Limb (tissue), 2 donors: ENCODE measurements around the gene GP1BB.
"Not testable (repeated sequence)": the region's sequence is repeated elsewhere in the genome, so short reads cannot be mapped to it uniquely, and the experiment has no call there.

Experiments used
- DNase-seq, 2 donors: peaks; one replicate each; pipeline ENCODE4 v3.0.0-alpha.2; 2016; ENCODE audit errors: extremely low spot score in 2 of 2

Gene GP1BB

DNA sequence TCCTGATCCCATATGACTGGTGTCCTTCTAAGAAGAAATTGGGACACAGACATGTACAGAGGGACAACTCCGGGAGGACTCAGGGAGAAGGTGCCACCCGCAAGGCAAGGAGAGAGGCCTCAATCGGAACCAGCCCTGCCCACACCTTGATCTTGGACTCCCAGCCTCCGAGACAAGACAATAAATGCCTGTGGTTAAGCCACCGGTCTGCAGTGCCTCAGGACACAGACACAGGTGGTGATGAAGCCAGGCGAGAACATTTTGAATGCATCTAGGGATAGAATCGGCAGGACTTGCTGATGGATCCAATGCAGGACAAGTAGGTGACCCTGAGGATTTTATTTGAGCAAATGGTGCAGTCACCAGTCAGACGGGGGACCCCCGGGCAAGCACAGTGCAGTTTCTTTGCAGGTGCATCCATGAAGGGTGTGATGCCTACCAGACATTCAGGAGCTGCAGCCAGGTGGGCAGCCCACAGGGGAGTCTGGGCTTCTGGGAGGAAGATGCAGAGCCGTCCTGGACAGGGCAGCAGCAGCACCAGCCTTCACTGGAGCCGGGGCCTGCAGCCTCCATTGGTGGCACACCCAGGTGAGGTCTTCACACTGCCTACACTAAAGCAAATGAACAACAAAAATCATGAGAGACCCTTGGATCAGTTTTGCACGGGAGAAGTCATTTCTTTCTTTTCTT lies 29.2 kb upstream of the GP1BB start:
- no peak for DNase-seq

GRCh38 chr22:19694696-19695095 lies 28.6 kb upstream of the GP1BB start:
- DNase-seq: no peak

- DNase-seq: no peak
Observed at GRCh38 chr22:19696504-19697276, 26.6 kb upstream of the GP1BB start.

- DNase-seq: not testable (repeated sequence)
Observed at GRCh38 chr22:19697871-19698270, 25.5 kb upstream of the GP1BB start.

- no peak for DNase-seq
Observed at GRCh38 chr22:19700790-19701419, 22.4 kb upstream of the GP1BB start.

- no peak for DNase-seq
Observed at GRCh38 chr22:19701420-19702145, 21.8 kb upstream of the GP1BB start.

DNA sequence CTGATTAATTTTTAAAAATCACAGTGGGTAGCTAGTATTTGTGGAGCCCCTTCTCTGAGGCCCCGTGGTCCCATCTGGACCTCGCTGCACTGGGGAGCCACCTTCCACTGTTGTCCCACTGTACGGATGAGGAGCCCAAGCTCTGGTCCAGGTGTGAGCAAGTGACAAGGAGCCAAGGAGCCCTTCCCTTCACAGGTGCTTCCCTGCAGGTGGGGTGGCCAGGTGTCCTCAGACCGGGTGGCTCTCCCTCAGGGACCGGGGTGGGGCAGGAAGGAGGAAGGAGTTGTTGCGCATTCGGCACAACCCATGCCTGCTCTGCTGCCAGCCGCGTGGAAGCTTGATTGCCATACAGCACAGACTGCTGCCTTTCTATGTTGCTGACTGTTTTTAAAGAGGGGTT lies 19.5 kb upstream of the GP1BB start:
- no peak for DNase-seq

DNA sequence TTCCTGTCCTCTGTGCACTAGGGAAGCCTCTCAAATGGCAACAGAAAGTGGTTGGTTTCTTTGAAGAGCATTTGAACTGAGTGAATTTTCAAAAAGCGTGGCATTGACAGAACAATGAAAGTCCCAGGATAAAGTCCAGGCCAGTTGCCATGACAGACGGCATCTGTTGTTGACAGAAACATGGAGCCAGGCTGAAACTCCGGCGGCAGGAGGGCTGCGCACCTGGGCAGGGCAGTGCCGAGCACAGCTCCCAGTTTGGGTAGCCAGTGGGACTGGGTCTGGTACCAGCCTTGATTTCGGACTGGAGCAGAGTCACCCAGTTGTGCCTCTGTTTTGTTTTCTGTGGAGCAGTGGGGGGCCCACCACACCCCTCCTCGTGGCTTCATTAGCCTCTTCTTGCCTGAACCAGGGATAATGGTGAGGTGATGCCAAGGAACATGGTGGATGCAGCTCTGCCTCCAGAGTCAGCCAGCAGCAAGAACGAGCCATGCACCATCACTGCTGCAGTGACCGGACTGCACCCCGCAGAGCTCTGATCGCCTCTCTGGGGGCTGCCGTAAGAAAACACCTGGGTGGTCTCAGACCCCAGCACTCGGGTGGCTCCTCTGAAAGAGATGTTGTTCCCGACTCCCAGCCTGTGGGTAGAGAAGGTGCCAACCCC lies 18.9 kb upstream of the GP1BB start:
- DNase-seq: no peak

GRCh38 chr22:19705181-19705934 lies 18.0 kb upstream of the GP1BB start:
- DNase-seq: no peak

- DNase-seq: no peak
Observed at GRCh38 chr22:19706661-19707151, 16.6 kb upstream of the GP1BB start.

DNA sequence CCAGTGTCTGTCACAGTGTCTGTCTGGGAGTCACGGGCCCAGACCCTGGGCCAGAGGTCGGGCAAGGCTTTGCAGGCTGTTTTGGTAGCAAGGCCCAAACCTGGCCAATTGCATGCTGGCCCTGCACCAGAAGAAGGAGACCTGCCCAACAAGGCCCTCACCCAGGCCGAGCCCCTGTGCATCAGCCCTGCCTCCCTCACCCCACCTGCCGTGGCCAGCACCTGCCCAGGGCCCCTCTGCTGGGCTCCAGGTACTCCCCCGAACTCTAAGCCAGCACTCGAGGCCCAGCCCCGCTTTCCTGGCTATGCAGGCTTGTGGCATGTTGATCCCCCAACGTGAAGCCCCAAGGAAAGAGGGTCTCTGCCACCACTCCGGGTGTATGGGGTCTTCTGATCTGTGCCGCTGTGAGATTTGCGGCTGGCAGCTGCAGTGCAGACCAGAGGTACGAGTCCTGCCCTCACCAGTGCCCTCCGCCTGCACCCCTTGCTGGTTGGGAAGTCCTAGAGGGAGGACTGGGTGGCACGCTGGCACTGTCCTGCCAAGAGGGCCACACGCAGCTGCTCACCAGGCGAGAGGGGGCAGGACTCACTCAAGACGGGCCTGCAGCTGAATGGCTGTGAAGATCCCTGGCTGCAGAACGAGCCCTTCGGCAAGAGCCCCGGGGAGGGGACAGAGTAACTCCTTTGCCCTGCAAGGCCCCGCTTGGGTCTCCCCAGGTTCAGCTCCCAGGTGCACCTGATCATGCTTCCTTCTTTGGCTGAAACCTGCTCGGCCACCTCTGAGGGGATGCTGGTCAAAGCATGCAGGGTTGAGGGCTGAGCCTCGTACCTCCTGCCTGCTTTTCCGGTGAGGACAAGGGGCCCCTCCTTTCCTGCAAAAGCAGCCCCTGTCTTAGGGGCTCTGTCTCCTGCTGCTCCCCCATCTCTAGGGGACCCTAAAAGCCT lies 15.7 kb upstream of the GP1BB start:
- DNase-seq: no peak

DNA sequence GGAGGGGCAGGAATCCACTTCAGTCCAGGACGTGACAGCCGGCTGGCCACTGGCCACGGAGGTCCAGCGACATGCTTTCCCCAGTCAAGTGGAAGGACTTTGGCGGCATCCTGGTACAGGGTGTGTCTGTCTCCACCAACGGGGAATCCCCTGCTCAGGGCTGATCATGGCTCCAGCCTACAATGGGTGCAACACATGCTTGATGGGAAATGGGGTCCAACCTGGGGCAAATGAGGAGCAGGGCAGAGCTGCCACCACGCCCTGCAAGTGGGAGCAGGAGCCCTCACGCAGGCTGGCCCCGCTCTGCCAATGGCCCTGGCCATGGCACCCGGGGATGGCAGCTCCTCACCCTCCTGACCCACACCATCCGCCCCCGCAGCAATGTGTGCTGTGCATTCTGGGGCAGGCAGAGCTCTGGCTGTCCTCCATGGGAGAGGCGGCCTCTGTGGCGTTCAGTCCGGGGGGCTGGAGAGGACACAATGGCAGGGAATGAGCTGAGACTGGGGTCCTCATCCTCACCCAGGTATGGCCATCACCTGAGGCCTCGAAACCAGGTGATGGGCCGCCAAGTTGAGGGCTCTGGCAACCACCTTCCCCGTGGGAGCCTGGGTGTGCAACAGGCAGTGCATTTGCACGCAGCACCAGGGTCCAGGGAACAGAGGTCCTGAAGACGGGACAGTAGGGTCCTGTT lies 14.9 kb upstream of the GP1BB start:
- DNase-seq: no peak

- no peak for DNase-seq
Observed at GRCh38 chr22:19709063-19709769, 14.1 kb upstream of the GP1BB start.

DNA sequence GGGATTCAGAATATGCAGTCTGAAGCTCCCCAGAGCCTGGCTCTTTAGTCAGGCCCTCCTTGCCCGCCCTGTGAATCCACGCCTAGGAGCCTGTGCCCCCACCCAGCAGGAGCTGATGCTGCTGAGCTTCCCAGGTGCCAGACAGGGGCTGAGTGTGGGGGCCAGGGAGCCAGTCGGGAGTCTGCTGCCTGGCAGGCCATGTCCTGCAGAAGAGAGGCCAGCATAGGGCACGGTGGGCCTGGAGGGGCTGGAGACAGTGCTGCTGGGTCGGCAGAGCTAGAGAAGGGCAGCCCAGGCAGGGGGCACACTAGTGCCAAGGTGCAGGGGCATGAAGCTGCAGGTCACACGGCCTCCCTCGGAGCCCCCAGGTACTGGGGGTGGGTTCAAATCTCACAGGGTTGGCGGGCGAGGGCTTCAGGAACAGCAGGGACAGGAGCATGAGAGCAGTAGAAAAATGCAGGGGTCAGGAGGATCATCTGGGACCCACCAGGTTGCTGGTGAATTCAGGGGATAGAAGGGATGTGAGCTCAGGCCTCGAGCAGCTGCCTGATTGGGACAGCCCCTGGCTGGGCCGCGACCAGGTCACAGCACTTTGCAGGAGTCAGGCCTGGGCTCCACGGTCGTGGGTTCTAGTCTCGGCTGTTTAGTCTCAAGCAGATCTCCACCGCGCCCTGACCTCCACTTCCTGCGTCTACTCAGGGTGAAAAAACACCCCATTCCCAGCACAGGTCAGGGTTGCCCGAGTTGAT lies 13.1 kb upstream of the GP1BB start:
- DNase-seq: no peak

GRCh38 chr22:19710769-19711106 lies 12.6 kb upstream of the GP1BB start:
- no peak for DNase-seq

DNA sequence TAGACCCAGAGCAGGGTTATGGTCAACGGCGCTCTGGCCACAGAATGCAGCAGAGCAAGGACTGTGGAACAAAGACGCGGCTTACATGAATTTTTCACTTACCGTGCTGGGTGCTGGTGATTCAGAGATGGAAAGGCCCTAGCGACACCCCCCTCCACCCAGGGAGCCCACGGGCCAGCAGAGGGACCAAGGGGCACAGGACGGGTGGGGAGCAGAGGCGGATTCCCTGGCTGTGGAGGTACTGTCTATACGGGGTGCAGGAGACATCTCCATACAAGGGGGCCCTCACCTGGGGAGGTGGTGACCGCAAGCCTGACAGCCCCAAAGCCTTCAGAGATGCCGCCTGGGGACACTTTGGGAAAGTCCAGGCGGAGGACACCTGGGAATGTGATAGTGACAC lies 10.1 kb upstream of the GP1BB start:
- DNase-seq: no peak

- no peak for DNase-seq
Observed at GRCh38 chr22:19713650-19714311, 9.6 kb upstream of the GP1BB start.
